Measurements from ENCODE around the gene IMPG1.

IMPG1 gene, protein sequence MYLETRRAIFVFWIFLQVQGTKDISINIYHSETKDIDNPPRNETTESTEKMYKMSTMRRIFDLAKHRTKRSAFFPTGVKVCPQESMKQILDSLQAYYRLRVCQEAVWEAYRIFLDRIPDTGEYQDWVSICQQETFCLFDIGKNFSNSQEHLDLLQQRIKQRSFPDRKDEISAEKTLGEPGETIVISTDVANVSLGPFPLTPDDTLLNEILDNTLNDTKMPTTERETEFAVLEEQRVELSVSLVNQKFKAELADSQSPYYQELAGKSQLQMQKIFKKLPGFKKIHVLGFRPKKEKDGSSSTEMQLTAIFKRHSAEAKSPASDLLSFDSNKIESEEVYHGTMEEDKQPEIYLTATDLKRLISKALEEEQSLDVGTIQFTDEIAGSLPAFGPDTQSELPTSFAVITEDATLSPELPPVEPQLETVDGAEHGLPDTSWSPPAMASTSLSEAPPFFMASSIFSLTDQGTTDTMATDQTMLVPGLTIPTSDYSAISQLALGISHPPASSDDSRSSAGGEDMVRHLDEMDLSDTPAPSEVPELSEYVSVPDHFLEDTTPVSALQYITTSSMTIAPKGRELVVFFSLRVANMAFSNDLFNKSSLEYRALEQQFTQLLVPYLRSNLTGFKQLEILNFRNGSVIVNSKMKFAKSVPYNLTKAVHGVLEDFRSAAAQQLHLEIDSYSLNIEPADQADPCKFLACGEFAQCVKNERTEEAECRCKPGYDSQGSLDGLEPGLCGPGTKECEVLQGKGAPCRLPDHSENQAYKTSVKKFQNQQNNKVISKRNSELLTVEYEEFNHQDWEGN

DNA sequence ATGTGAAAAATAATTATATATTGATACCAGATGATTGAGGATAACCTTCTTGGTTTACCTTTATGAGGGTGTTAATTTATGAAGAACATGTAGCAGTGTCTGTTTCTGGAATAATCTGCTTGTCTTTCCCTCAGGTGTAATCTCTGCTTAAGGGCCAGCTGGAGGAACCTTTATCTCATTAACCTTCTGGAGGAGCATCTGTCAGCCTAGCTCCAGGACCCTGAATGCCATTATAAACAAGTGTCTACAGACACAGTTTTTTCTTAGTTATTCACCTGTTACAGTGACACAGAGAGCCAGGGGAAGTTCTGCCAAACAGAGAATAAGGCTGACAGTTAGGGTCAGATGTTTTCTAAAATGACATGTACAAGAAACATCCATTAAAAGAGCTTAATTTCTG lies at the start of gene IMPG1:
IMPG1 (minus strand) TSS at position 101 of the 400 bp plus-strand sequence. CDS start 174 bp downstream, outside the sequence.
- Histone ChIP-seq H3K27ac (ENCODE audit: low read depth, low read length) (no peak within 1 kb of the TSS), H3K9ac (ENCODE audit: low read length) (no peak within 1 kb of the TSS), H3K36me3 (ENCODE audit: control insufficient read depth, insufficient read depth, low read length) (no peaks in the 10 kb centered on the region), H3K9me3 (ENCODE audit: control insufficient read depth, insufficient read depth, low read depth, low read length) (no peaks in the 10 kb centered on the region), H3K4me3 (ENCODE audit: low read depth, low read length) (no peak within 1 kb of the TSS), H3K27me3 (ENCODE audit: control insufficient read depth, insufficient read depth, low read length) (no peaks in the 10 kb centered on the region), H3K4me1 (ENCODE audit: control insufficient read depth, insufficient read depth, low read length) (no peaks in the 10 kb centered on the region)

DNA sequence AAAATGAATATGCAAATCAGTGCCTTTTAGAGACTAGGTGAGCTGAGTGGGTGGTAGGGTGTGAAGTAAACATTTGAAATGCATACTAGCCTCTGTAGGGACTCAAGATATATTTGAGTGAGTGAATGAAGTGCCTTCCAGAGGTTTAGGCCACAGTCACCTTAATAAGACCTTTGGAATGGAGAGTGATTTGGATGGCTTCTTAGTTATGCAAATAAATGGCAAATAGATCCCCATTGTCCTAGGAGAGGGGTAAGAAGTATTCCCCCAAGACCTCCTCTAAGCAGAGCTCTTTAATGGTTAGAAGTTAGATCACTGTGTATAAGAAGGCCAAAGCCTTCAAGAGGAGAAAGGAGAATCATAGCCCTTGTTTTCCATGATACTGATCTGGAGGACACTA lies 47.8 kb upstream of the IMPG1 start:
- Histone ChIP-seq H3K27me3 (ENCODE audit: control insufficient read depth, insufficient read depth, low read length) (peaks cover 68% of the 10 kb centered on the region), H3K9me3 (ENCODE audit: control insufficient read depth, insufficient read depth, low read depth, low read length) (peaks cover 15% of the 10 kb centered on the region), H3K4me1 (ENCODE audit: control insufficient read depth, insufficient read depth, low read length) (peaks cover 9% of the 10 kb centered on the region; the same call in 1 of the 2 replicates), H3K9ac (ENCODE audit: low read length) (no peak overlapping the region), H3K27ac (ENCODE audit: low read depth, low read length) (no peak overlapping the region), H3K36me3 (ENCODE audit: control insufficient read depth, insufficient read depth, low read length) (no peaks in the 10 kb centered on the region), H3K4me3 (ENCODE audit: low read depth, low read length) (no peak overlapping the region)

DNA sequence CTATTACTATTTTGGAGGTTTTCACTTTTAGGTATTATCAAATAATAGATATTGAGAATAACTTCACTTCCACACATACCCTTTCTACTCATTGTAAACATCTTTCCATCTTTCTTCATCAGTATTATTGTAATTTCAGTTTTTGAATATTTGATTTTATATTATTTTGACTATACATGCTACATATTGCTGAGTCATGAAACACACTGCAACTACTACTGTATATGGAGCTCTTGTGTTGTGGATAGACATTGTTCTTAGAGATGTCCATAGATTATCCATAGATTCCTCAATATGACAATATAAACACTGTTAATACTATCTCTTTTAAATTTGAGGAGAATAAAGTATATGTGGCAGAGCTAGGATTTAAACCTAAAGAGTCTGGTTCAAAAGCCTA lies 819 bp upstream of the IMPG1 start:
- no peaks in the 10 kb centered on the region for H3K9me3 ChIP-seq (ENCODE audit: control insufficient read depth, insufficient read depth, low read depth, low read length)
- no peaks in the 10 kb centered on the region for H3K27me3 ChIP-seq (ENCODE audit: control insufficient read depth, insufficient read depth, low read length)
- H3K4me3 ChIP-seq (ENCODE audit: low read depth, low read length) = no peak overlapping the region
- H3K27ac ChIP-seq (ENCODE audit: low read depth, low read length) = no peak overlapping the region
- H3K4me1 ChIP-seq (ENCODE audit: control insufficient read depth, insufficient read depth, low read length) = no peaks in the 10 kb centered on the region
- no peak overlapping the region for H3K9ac ChIP-seq (ENCODE audit: low read length)
- H3K36me3 ChIP-seq (ENCODE audit: control insufficient read depth, insufficient read depth, low read length) = no peaks in the 10 kb centered on the region

DNA sequence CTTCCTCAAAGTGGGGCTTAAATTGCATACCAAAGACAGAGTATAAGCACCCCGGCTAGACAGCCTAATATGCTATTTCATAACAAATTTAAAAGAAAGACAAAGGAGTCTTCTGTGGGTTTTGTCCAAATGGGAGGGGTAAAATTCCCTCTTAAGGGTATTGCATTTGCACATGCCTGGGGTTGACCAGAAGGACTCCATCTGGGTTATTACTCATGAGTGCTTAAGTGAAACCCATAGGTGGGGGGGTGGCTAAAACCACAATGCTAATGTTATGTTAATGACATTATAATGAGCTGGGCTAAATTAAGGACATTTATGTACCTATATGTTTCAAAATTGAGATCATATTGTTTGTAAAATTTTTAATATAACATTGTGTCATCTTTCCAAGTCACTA lies 15.0 kb downstream of the IMPG1 start:
- H3K9me3 ChIP-seq (ENCODE audit: control insufficient read depth, insufficient read depth, low read depth, low read length) = no peaks in the 10 kb centered on the region
- no peak overlapping the region for H3K4me3 ChIP-seq (ENCODE audit: low read depth, low read length)
- H3K4me1 ChIP-seq (ENCODE audit: control insufficient read depth, insufficient read depth, low read length) = no peaks in the 10 kb centered on the region
- H3K27ac ChIP-seq (ENCODE audit: low read depth, low read length) = no peak overlapping the region
- no peak overlapping the region for H3K9ac ChIP-seq (ENCODE audit: low read length)
- no peaks in the 10 kb centered on the region for H3K36me3 ChIP-seq (ENCODE audit: control insufficient read depth, insufficient read depth, low read length)
- H3K27me3 ChIP-seq (ENCODE audit: control insufficient read depth, insufficient read depth, low read length) = no peaks in the 10 kb centered on the region

DNA sequence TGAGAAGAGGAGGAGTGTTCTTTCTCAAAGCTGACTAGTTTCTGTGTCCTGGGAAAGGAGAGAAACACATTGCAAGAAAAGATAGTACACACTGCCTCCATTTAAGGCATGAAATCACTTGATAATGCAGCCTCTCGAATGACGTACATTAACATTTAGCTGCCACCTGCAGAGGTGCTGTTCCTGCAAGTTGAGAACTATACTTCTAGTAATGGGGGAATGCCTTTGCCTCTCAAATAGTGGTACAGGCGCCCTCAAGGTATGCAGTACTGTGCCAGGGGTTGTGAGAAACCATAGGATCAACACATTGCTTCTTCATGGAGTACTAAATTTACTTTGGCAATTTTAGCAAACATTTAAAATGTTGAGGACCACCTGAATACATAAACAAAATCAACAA lies 20.1 kb downstream of the IMPG1 start:
- Histone ChIP-seq H3K27me3 (ENCODE audit: control insufficient read depth, insufficient read depth, low read length) (no peaks in the 10 kb centered on the region), H3K4me3 (ENCODE audit: low read depth, low read length) (no peak overlapping the region), H3K9ac (ENCODE audit: low read length) (no peak overlapping the region), H3K4me1 (ENCODE audit: control insufficient read depth, insufficient read depth, low read length) (0 out of 2 replicates have a peak, but pooled peaks cover 3% of the 10 kb centered on the region), H3K9me3 (ENCODE audit: control insufficient read depth, insufficient read depth, low read depth, low read length) (no peaks in the 10 kb centered on the region), H3K36me3 (ENCODE audit: control insufficient read depth, insufficient read depth, low read length) (no peaks in the 10 kb centered on the region), H3K27ac (ENCODE audit: low read depth, low read length) (no peak overlapping the region)

DNA sequence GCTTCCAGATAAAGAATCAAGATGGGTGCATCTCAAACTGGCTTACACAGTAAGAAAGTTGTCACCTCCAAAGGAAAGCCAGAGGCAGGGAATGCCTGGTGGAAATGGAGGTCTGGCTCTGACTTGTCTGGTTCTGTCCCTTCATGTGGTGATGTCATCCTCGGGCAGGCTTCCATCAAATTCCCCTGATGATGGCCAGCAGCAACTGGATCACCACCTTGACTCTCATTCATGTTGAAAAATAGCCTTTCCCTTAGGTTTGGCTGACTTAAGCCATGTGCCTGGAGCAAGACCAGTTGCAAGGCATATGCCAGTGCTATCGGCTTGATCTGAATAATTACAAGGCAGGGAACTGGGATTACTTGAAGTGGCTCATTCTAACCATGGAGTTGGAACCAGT lies 28.8 kb downstream of the IMPG1 start:
- Histone ChIP-seq H3K27ac (ENCODE audit: low read depth, low read length) (no peak overlapping the region), H3K27me3 (ENCODE audit: control insufficient read depth, insufficient read depth, low read length) (no peaks in the 10 kb centered on the region), H3K9me3 (ENCODE audit: control insufficient read depth, insufficient read depth, low read depth, low read length) (no peaks in the 10 kb centered on the region), H3K4me3 (ENCODE audit: low read depth, low read length) (no peak overlapping the region), H3K36me3 (ENCODE audit: control insufficient read depth, insufficient read depth, low read length) (no peaks in the 10 kb centered on the region), H3K4me1 (ENCODE audit: control insufficient read depth, insufficient read depth, low read length) (peaks cover 14% of the 10 kb centered on the region; the same call in 1 of the 2 replicates), H3K9ac (ENCODE audit: low read length) (no peak overlapping the region)

DNA sequence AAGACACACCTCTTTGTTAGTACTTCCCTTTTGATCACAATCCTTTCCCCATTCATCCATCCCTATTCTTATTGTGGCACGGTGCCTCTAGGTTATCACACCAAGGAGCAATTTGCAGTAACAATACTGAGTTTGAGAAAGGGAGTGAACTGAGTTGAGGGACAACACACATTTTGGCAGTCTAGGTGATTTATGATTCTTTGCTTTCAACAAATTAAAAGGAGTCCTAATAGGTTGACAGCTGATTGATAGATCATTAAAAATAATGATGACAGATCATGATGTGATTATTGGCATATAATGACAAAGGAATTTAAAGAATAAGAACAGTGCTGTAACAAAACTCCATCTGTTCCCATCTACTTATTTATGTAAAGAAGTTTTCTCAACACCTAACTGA lies 36.7 kb downstream of the IMPG1 start:
- H3K27ac ChIP-seq (ENCODE audit: low read depth, low read length) = no peak overlapping the region
- H3K9ac ChIP-seq (ENCODE audit: low read length) = no peak overlapping the region
- no peaks in the 10 kb centered on the region for H3K36me3 ChIP-seq (ENCODE audit: control insufficient read depth, insufficient read depth, low read length)
- no peaks in the 10 kb centered on the region for H3K27me3 ChIP-seq (ENCODE audit: control insufficient read depth, insufficient read depth, low read length)
- 0 out of 2 replicates have a peak, but pooled peaks cover 3% of the 10 kb centered on the region for H3K9me3 ChIP-seq (ENCODE audit: control insufficient read depth, insufficient read depth, low read depth, low read length)
- no peak overlapping the region for H3K4me3 ChIP-seq (ENCODE audit: low read depth, low read length)
- peaks cover 5% of the 10 kb centered on the region; the same call in 1 of the 2 replicates for H3K4me1 ChIP-seq (ENCODE audit: control insufficient read depth, insufficient read depth, low read length)

DNA sequence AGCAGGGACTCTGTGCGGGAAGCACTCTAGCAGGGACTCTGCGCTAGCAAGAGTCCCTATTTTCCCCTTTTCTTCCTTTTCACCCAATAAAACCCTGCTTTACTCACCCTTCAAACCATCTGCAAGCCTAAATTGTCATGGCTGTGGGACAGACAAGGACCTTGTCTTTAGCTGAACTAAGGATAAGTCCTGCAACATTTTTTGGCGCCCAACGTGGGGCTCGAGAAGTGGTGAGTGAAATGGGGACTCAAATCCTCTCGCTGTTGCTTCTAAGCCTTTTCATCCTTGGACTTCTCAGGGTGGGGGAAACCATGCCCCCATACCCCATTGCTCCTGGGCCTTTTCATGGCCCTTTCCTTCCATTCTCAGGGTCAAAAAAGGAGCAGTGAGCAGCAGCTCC lies 46.4 kb downstream of the IMPG1 start:
- Histone ChIP-seq H3K36me3 (ENCODE audit: control insufficient read depth, insufficient read depth, low read length) (no peaks in the 10 kb centered on the region; the same call in 1 of the 2 replicates), H3K9ac (ENCODE audit: low read length) (no peak overlapping the region), H3K4me3 (ENCODE audit: low read depth, low read length) (no peak overlapping the region), H3K9me3 (ENCODE audit: control insufficient read depth, insufficient read depth, low read depth, low read length) (peaks cover 76% of the 10 kb centered on the region), H3K4me1 (ENCODE audit: control insufficient read depth, insufficient read depth, low read length) (no peaks in the 10 kb centered on the region), H3K27ac (ENCODE audit: low read depth, low read length) (no peak overlapping the region), H3K27me3 (ENCODE audit: control insufficient read depth, insufficient read depth, low read length) (no peaks in the 10 kb centered on the region)

DNA sequence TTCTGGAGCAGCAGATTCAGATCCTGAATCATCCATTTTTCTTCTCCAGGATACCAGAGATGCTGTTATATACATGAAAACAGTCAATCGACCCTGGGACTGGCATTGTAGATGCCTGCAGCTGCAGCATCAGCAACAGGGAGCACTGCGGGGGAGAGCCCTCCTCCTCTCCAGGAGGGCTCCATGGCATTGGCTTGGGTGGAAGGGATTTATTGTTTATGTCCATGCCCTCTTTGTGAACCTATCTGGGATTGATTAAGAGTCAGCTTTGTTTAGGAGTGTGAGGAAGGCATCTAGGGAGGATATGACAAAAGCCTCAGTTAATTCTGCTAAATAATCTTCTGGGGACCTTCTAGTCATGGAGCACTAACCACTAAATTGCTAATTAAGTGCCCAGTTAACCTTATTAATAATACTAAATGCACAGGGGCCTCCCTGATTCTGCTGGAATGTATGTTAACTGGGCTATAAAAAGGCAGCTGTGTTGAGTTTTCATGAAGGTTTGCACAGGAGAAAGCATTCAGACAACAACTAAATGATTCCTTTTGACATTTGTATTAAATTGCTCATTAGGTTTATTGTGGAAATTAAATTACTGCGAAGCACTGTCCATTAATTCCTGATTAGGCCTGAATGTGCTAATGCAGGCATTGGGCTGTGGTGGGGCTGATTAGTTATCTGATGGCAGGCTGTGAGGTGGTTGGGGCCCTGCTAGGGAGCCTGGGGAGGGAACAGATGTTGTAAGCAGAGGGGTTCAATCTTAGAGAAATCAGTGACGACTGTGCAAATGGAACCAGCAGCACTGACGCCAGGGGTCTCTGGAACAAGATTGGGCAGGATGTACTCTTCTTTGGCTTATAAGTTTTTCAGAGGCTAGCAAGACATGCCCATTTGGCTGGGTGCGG lies 57.6 kb downstream of the IMPG1 start:
- peaks cover 3% of the 10 kb centered on the region; the same call in 1 of the 2 replicates for H3K9me3 ChIP-seq (ENCODE audit: control insufficient read depth, insufficient read depth, low read depth, low read length)
- H3K27ac ChIP-seq (ENCODE audit: low read depth, low read length) = no peak overlapping the region
- H3K27me3 ChIP-seq (ENCODE audit: control insufficient read depth, insufficient read depth, low read length) = no peaks in the 10 kb centered on the region
- H3K4me3 ChIP-seq (ENCODE audit: low read depth, low read length) = no peak overlapping the region
- no peak overlapping the region for H3K9ac ChIP-seq (ENCODE audit: low read length)
- no peaks in the 10 kb centered on the region for H3K4me1 ChIP-seq (ENCODE audit: control insufficient read depth, insufficient read depth, low read length)
- H3K36me3 ChIP-seq (ENCODE audit: control insufficient read depth, insufficient read depth, low read length) = no peaks in the 10 kb centered on the region

DNA sequence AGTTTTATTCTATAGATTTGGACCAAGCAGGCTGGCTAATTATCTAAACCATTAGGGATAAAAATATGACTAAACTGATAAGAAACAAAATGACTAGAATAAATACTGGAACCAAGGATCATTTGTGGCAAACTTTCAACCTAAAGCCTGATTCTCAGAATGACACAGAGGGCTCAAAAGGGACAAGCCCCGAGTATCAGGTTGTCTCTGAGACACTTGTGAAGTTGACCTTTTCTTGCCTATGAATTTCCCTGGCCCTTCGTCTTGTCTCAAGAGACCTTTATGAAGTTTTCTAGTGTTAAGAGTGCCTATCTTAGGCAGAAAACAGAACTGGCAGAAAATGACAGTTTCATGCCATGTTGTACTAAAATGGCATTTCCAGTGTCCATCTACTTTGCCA lies 68.3 kb downstream of the IMPG1 start:
- Histone ChIP-seq H3K27me3 (ENCODE audit: control insufficient read depth, insufficient read depth, low read length) (no peaks in the 10 kb centered on the region), H3K4me1 (ENCODE audit: control insufficient read depth, insufficient read depth, low read length) (peaks cover 4% of the 10 kb centered on the region; the same call in 1 of the 2 replicates)

More for the DNA sequence above, 68.3 kb downstream of the IMPG1 start:
- Histone ChIP-seq H3K9ac (ENCODE audit: low read length) (no peak overlapping the region), H3K9me3 (ENCODE audit: control insufficient read depth, insufficient read depth, low read depth, low read length) (no peaks in the 10 kb centered on the region), H3K36me3 (ENCODE audit: control insufficient read depth, insufficient read depth, low read length) (no peaks in the 10 kb centered on the region), H3K4me3 (ENCODE audit: low read depth, low read length) (no peak overlapping the region), H3K27ac (ENCODE audit: low read depth, low read length) (no peak overlapping the region)

Measured in HUES6 (cell line).